DND-41 (cell line): ENCODE data around the gene APCDD1L.

Experiments used
- ATAC-seq: fragments of 200-7000 bp; cut with Tn5 transposase; 3 replicates; pipeline ENCODE4 v1.9.1; 2021; ENCODE audit warnings: low read depth; ENCODE audit not compliant: insufficient read depth
- DNase-seq: peaks from one replicate; pipeline ENCODE4 v3.0.0-alpha.2; 2020
- H2AFZ ChIP-seq: 2 replicates; pipeline ENCODE4 v1.6.0; 2012; ENCODE audit warnings: low read depth, low read length
- H3K27ac ChIP-seq: 2 replicates; pipeline ENCODE4 v1.5.1; 2012; ENCODE audit warnings: low read length, inconsistent platforms
- H3K27me3 ChIP-seq: fragments of 200-600 bp; sonication (generic); 2 replicates; pipeline ENCODE4 v1.6.0; 2012; ENCODE audit warnings: low read length, mild to moderate bottlenecking, inconsistent platforms; ENCODE audit not compliant: insufficient read depth, poor library complexity
- H3K36me3 ChIP-seq: 2 replicates; pipeline ENCODE4 v1.5.1; 2012; ENCODE audit warnings: low read length, inconsistent platforms; ENCODE audit not compliant: insufficient read depth
- H3K4me1 ChIP-seq: 2 replicates; pipeline ENCODE4 v1.5.1; 2012; ENCODE audit warnings: mild to moderate bottlenecking, low read length; ENCODE audit not compliant: insufficient read depth
- H3K4me2 ChIP-seq: 2 replicates; pipeline ENCODE4 v1.6.0; 2012; ENCODE audit warnings: mild to moderate bottlenecking, moderate library complexity, low read length, inconsistent platforms; ENCODE audit not compliant: insufficient read depth
- H3K4me3 ChIP-seq, 2 experiments: fragments of 200-600 bp in 1 of 2; shearing (Covaris generic) in 1 of 2; 2 replicates each; pipeline ENCODE4 v1.5.1; 2012 to 2016; ENCODE audit warnings: inconsistent platforms in 2 of 2, low read length in 2 of 2, mild to moderate bottlenecking in 2 of 2, low read depth in 1 of 2, moderate library complexity in 1 of 2
- H3K79me2 ChIP-seq: 2 replicates; pipeline ENCODE4 v1.6.0; 2012; ENCODE audit warnings: low read length, inconsistent platforms; ENCODE audit not compliant: insufficient read depth
- H3K9ac ChIP-seq: 2 replicates; pipeline ENCODE4 v1.6.0; 2012; ENCODE audit warnings: low read depth, mild to moderate bottlenecking, inconsistent platforms, low read length, moderate library complexity
- H3K9me3 ChIP-seq: 2 replicates; pipeline ENCODE4 v1.5.1; 2012; ENCODE audit warnings: low read length, moderate library complexity, mild to moderate bottlenecking, inconsistent platforms; ENCODE audit not compliant: insufficient read depth, severe bottlenecking
- H4K20me1 ChIP-seq: 2 replicates; pipeline ENCODE4 v1.6.0; 2012; ENCODE audit warnings: low read length; ENCODE audit not compliant: insufficient read depth
- CTCF ChIP-seq: IDR thresholded peaks from 2 replicates; pipeline ENCODE4 v1.5.1; 2012; ENCODE audit warnings: borderline replicate concordance, low read length, moderate library complexity, mild to moderate bottlenecking; ENCODE audit not compliant: poor library complexity, severe bottlenecking; ENCODE audit errors: extremely low read depth
- EZH2 ChIP-seq: IDR thresholded peaks from 3 replicates; pipeline ENCODE4 v1.6.1; 2012; ENCODE audit warnings: borderline replicate concordance, low read depth, mild to moderate bottlenecking, moderate library complexity, low read length, inconsistent platforms; ENCODE audit not compliant: severe bottlenecking

The APCDD1L gene

GRCh38 chr20:58470336-58471192 lies 44.6 kb downstream of the APCDD1L start:
- Histone ChIP-seq H3K4me1 (no peaks in the 10 kb centered on the region), H3K36me3 (no peaks in the 10 kb centered on the region), H3K79me2 (no peaks in the 10 kb centered on the region), H3K9me3 (no peaks in the 10 kb centered on the region), H3K4me2 (no peak overlapping the region), H3K27ac (no peak overlapping the region), H2AFZ (no peak overlapping the region), H3K4me3 (no peak overlapping the region), H3K9ac (no peak overlapping the region), H3K27me3 (no peaks in the 10 kb centered on the region), H4K20me1 (peaks cover 12% of the 10 kb centered on the region; the same call in 1 of the 2 replicates)
- TF ChIP-seq EZH2 (no peak), CTCF (no peak)
- DNase-seq (no peak), ATAC-seq (no peak)

- ATAC-seq (no peak), DNase-seq (no peak)
- no peak overlapping the region for H3K9ac ChIP-seq
- H3K79me2 ChIP-seq: no peaks in the 10 kb centered on the region
- H2AFZ ChIP-seq: no peak overlapping the region
- TF ChIP-seq CTCF (no peak), EZH2 (no peak)
- H3K4me1 ChIP-seq: no peaks in the 10 kb centered on the region
- H4K20me1 ChIP-seq: peaks cover 12% of the 10 kb centered on the region; the same call in 1 of the 2 replicates
- no peak overlapping the region for H3K27ac ChIP-seq
- H3K4me3 ChIP-seq: no peak overlapping the region
- H3K36me3 ChIP-seq: no peaks in the 10 kb centered on the region
- H3K27me3 ChIP-seq: no peaks in the 10 kb centered on the region
- H3K9me3 ChIP-seq: no peaks in the 10 kb centered on the region
- H3K4me2 ChIP-seq: no peak overlapping the region
These were observed 45.6 kb downstream of the APCDD1L start for GRCh38 chr20:58469616-58470015.

GRCh38 chr20:58467572-58468527 lies 47.3 kb downstream of the APCDD1L start:
- Histone ChIP-seq H4K20me1 (peaks cover 12% of the 10 kb centered on the region; the same call in 1 of the 2 replicates), H3K27ac (no peak overlapping the region), H2AFZ (no peak overlapping the region), H3K27me3 (no peaks in the 10 kb centered on the region), H3K9ac (no peak overlapping the region), H3K36me3 (no peaks in the 10 kb centered on the region), H3K79me2 (no peaks in the 10 kb centered on the region), H3K9me3 (no peaks in the 10 kb centered on the region), H3K4me3 (no peak overlapping the region), H3K4me2 (no peak overlapping the region), H3K4me1 (no peaks in the 10 kb centered on the region)
- ATAC-seq (no peak), DNase-seq (no peak)
- TF ChIP-seq CTCF: no peak
- TF ChIP-seq EZH2: no peak
